Muscle of arm (tissue), 12 donors: ENCODE results near the gene ZC3H18. TPM values are rescaled to one million over a fixed set of nuclear protein-coding genes. Genes with fewer than 3 reads are reported as not detected.

Source experiments
- DNase-seq: peaks from one replicate; pipeline ENCODE4 v3.0.0-alpha.2; 2013
- polyA plus RNA-seq, 12 donors: library from polyadenylated mRNA; unstranded; fragments of 120-200 nt; gene quantifications; one replicate each; pipeline ENCODE4 v1.2.1, GENCODE V29; 2013; ENCODE audit not compliant: insufficient read length in 12 of 12

ZC3H18 gene
- polyA plus RNA-seq, 12 donors = 21.4 to 54.4 (median 25.0) TPM; not detected in 1

DNA sequence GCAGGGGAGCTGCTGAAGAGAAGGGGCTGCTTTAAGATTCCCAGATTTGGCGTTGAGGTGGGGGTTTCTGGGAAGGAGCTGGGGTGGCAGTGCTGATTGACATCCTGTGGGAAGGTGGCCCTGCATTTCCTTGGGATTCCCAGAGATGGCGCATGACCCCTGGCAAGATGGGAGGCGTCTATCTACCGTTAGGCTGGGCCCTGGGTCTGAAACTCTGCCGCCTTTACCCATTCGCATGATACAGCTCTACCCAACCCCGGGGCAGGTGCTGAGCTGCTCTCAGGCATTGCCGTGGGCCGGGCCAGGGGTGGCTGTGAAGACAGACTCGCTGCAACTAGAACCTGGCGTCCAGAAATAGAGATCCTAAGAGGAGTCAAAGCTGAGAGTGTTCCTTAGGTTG, 102.6 kb downstream of the ZC3H18 start:
- no peak for DNase-seq

DNA sequence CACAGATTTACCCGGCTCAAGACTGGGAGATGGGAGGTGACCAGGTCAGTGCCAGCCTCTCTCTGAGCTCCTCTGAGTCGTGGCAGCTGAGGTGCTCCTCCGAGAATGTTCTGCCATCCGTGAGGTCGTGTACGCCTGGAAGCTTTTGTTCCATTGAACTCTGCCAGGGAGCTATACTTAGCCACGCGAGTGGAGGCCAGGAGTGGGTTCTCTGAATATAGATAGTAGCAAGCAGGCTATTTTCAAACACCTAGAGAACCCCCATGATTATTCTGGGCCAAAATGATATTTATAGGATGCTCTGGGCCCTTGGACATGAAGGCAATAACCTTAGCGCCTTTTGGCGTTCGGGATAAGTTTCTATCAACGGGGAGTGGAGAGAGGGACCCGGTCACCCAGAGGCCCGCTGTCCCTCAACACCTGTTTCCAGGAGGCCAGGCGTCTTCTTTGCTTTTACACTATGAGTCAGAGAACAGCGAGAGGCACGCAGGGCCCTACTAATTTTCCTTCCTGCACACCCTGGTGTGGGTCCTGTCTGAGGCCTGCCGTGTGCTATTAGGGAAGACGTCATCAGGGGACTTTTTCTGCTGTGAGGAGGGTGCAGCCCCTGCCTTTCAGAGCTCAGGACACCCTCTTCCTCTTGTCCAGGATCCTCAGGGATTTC, 103.6 kb downstream of the ZC3H18 start:
- no peak for DNase-seq

DNA sequence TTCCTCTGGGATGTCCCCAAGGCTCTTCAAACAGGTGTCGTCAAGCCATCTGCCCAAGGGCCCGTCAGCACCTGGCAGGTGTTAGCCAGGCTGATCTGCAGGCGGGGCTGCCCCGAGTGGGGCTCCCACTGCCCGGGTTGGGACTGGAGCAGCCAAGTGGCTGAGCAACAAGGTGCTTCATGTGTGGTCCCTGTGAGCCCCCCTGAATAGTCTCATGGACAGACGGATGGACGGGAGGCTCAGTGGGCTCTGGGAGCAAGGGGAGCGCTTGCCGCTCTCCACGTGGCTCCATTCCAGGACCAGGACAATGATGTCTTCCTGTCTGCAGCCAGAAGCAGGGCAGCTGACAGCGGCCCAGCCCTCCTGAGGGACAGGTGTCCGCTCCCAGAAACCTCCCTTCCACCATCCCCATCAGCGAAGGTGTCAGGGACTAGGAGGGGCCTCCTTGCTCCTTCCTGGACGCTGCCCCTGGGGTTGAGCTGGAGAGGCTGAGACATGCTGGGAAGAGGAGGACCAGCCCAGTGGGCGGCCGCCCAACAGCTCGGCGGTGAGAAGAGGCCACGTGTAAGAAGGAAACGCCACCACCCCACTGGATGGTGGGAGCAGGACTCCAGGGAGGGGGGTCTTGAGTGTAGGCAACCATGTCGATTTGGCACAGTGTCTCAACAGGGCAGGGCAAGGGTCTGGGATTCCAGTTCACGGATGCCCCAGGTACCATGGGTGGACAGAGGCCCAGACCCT, 106.5 kb downstream of the ZC3H18 start:
- no peak for DNase-seq

DNA sequence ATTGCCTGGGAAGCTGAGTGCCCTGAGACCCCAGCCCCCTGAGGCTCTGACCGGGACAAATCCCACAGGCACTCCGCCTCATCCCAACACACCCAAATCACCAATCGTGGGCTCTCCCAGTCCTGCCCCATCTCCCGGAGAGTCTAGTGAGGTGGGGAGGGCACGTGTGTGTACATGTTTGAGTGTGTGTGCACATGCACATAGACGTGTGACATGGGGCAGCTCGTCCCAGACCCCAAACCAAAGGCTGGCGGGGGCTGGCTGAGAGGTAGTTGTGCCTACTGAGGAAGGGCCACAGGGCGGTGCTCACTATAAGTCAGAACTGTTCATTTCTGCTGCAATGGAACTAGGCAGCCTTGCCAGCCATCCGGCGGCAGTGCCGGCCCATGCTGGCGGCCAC, 107.5 kb downstream of the ZC3H18 start:
- no peak for DNase-seq

DNA sequence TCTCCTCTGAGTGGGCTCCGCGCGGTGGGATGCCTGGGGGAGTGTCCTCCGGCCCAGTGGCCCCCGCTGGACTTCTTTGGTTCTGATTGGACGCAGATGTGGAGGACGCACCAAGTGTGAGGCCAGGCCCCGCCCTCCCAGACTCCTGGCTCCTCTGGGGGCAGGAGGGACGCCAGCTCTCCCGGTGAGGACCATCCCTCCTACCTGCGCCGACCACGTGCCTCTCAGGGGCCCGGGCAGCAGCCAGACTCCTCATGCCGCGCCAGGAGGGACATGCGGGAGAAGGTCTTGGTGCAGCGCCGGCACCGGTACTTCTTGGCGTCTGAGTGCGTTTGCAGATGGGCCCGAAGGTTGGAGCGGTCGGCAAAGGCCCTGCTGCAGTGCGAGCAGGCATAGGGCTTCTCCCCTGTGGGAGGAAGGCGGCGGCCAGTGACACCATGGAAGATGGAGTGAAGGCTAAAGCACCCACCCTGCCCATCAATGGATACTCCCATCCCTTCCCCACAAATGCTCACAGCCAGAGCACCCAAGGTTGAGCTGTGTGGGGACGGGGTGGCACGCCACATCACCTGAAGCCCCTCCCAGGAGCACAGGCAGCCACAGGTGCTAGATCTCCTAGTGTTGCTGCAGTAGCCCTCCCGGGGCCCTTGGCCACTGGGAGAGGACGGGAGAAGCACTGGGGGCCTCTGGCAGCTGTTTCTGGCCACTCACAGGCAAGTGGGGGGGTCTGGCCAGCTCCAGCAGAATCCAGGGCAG, 108.2 kb downstream of the ZC3H18 start:
- no peak for DNase-seq

DNA sequence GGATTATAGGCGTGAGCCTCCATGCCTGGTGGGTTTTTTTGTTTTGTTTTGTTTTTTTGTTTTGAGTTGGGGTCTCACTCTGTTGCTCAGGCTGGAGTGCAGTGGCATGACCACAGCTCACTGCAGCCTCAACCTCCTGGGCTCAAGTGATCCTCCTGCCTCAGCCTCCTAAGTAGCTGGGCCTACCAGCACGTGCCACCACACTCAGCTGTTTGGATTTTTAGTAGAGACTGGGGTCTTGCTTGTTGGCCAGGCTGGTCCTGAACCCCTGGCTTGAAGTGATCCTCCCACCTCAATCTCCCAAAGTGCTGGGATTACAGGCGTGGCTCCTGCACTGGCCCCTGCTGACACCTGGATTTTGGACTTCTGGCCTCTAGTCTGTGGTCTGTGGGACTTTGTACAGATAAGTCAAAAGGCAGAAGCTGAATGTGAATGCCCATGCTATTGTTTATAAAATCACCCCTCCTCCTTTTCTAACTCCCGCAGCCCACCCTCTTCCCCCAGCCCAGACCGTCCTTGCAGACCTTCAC, 110.4 kb downstream of the ZC3H18 start:
- no peak for DNase-seq

DNA sequence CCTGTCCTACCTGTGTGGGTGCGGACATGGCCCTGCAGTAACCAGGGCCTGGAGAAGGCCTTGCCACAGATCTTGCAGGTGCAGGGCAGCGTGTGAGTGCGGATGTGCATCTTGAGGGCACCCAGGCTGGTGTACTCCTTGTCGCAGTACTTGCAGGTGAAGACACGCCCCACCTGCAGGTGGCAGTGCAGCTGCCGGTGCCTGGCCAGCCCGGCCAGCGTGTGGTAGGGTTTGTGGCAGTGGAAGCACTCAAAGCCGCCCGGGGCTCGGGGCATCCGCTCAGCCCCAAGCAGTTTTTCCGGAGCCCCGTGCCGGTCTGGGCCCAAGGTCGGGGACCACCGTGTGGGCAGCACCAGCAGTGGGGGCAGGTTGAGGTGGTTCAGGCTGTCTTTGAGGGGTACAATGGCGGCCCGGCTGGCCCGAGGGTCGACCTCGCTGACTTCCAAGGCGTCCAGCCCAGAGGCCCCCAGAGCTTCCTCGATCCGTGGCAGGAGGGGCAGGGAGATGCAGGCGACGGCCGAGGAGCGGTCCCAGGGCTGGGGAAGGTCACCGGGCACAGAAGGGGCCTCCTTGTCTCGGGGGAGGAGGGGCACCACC, 111.0 kb downstream of the ZC3H18 start:
- DNase-seq = no peak

Other genes starting within 250 kb of the ZC3H18 start
- 10 to 100 TPM in 2 of 12 donors, 1 to 10 TPM in 10; 3.8 to 31.0 (median 5.8) TPM for gene ZNF469, start 187.4 kb upstream of the ZC3H18 start, polyA plus RNA-seq
- gene ZFPM1, start 117.1 kb upstream of the ZC3H18 start, polyA plus RNA-seq = 1 to 10 TPM in 5 of 12 donors, under 1 TPM in 5, not detected in 2; 0.74 to 3.9 (median 1.1) TPM
- gene IL17C, start 68.2 kb downstream of the ZC3H18 start, polyA plus RNA-seq = not detected
- gene CYBA, start 80.7 kb downstream of the ZC3H18 start, polyA plus RNA-seq = 10 to 100 TPM in 11 of 12 donors, not detected in 1; 19.5 to 60.4 (median 30.6) TPM
- 10 to 100 TPM in 11 of 12 donors, not detected in 1; 18.2 to 35.2 (median 24.3) TPM for gene MVD, start 92.7 kb downstream of the ZC3H18 start, polyA plus RNA-seq
- gene SNAI3, start 116.1 kb downstream of the ZC3H18 start, polyA plus RNA-seq = 1 to 10 TPM in 10 of 12 donors, not detected in 2; 3.6 to 8.6 (median 6.6) TPM
- gene RNF166, start 136.0 kb downstream of the ZC3H18 start, polyA plus RNA-seq = 10 to 100 TPM in 10 of 12 donors, not detected in 2; 11.5 to 26.9 (median 16.3) TPM
- 10 to 100 TPM in 5 of 12 donors, 1 to 10 TPM in 5, not detected in 2; 8.5 to 13.1 (median 10.1) TPM for gene CTU2, start 136.1 kb downstream of the ZC3H18 start, polyA plus RNA-seq
- 10 to 100 TPM in 11 of 12 donors, not detected in 1; 36.1 to 78.2 (median 48.2) TPM for gene PIEZO1, start 214.8 kb downstream of the ZC3H18 start, polyA plus RNA-seq
- gene CDT1, start 233.4 kb downstream of the ZC3H18 start, polyA plus RNA-seq = 10 to 100 TPM in 3 of 12 donors, 1 to 10 TPM in 8, not detected in 1; 4.5 to 26.0 (median 6.3) TPM
- gene APRT, start 241.5 kb downstream of the ZC3H18 start, polyA plus RNA-seq = 10 to 100 TPM in 11 of 12 donors, not detected in 1; 45.8 to 73.6 (median 56.0) TPM